ENCODE measurements around the gene NTS.

Gene NTS

DNA sequence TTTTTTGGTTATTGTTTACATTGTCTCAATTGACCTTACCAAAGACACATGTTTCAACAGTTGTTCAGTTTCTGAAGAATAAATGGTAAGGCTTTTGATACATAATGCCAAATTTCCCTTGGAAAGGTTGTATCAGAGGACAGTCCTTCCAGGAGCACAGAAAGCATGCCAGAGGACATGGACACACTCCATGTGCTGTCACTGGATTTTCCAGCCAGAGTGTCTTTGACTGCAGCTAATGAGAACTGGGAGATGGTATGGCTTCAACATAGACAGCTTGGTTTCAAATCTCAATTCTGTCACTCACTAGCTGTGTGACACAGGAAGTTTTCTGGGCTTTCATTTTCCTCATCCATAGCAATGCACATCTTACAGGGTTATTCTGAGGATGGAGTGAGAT, 20.6 kb downstream of the NTS start:
- no peak for DNase-seq (ENCODE audit: low read depth, low spot score)
- no peak overlapping the region for H3K4me3 ChIP-seq (ENCODE audit: low read length)

DNA sequence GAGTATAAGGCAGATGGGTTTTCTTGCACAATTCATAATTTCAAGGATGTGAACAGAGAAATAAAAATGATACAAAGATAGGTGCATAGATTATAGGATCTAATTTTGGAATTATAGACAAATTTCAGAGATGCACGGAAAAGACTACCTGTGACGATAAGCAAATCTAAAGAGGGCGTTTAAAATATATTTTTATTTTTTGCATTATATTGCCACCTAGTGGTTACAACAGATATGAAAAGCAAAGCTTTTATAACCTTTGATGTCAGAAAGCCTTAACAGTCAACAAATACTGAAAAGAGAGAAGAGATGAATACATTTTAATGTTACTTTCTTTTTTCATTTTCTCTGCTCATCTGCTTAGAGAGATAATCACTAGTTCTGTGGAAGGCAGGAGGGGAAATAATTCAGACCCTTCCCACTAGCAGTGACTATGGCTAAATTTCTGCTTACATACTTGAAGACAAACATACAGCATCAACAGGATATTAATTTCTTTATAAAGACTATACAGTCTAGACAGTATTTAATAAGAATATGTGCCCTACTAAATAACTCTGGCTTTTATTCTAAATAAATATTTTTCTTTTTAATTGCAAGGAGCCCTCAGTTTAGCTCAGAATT, 46.3 kb downstream of the NTS start:
- DNase-seq (ENCODE audit: low read depth, low spot score): peak; percentile 33
- H3K4me3 ChIP-seq (ENCODE audit: low read length): no peak overlapping the region

GRCh38 chr12:85923767-85924331, 49.8 kb downstream of the NTS start:
- H3K4me3 ChIP-seq (ENCODE audit: low read length): no peak overlapping the region
- peak; percentile 15 for DNase-seq (ENCODE audit: low read depth, low spot score)

- DNase-seq (ENCODE audit: low read depth, low spot score): no peak
- no peak overlapping the region for H3K4me3 ChIP-seq (ENCODE audit: low read length)
Measured at GRCh38 chr12:85927166-85927565, 53.1 kb downstream of the NTS start.
